Uterus (tissue), 4 donors: Measurements from ENCODE around the gene CACUL1. TPM values are rescaled to one million over a fixed set of nuclear protein-coding genes. Genes with fewer than 3 reads are reported as not detected.

Experiments used
- DNase-seq, 2 donors: peaks; one replicate each; pipeline ENCODE4 v3.0.0-alpha.2; 2019 to 2020
- H3K27ac ChIP-seq, 2 donors: fragments of 200-600 bp; sonication (generic); 1 replicate in 1 of 2; 2 replicates in 1 of 2; pipeline ENCODE4 v1.5.1; 2016 to 2018
- H3K27me3 ChIP-seq, 2 donors: fragments of 200-600 bp; sonication (generic); one replicate each; pipeline ENCODE4 v1.5.1; 2018 to 2019; ENCODE audit warnings: control low read depth in 1 of 2
- H3K36me3 ChIP-seq, 2 donors: fragments of 200-600 bp; sonication (generic); one replicate each; pipeline ENCODE4 v1.5.1; 2019; ENCODE audit warnings: control low read depth in 1 of 2
- H3K4me1 ChIP-seq, 2 donors: fragments of 200-600 bp; sonication (generic); one replicate each; pipeline ENCODE4 v1.5.1; 2018 to 2019; ENCODE audit warnings: control low read depth in 1 of 2
- H3K4me3 ChIP-seq, 2 donors: fragments of 200-600 bp; sonication (generic); 1 replicate in 1 of 2; 2 replicates in 1 of 2; pipeline ENCODE4 v1.5.1; 2018 to 2019; ENCODE audit warnings: mild to moderate bottlenecking in 1 of 2
- H3K9me3 ChIP-seq, 2 donors: fragments of 200-600 bp; sonication (generic); one replicate each; pipeline ENCODE4 v1.5.1; 2019; ENCODE audit warnings: control low read depth in 1 of 2
- POLR2A ChIP-seq, 2 donors: fragments of 450-650 bp; IDR thresholded peaks; one replicate each; pipeline ENCODE4 v1.6.1; 2016; ENCODE audit warnings: antibody characterized with exemption in 2 of 2, mild to moderate bottlenecking in 1 of 2, moderate library complexity in 1 of 2
- intact Hi-C: fragments of 100-400 bp; cut with DNase I; formaldehyde crosslinking; loops from one replicate; pipeline ENCODE4 v1.15.1; 2023; ENCODE audit warnings: low total_unique reads
- total RNA-seq, 4 donors: library from RNA; depleted of rRNA in 3 of 4; stranded (reverse); fragments of >200 nt in 3 of 4; gene quantifications; one replicate each; pipeline versions ENCODE4 v1.1.0 to v1.2.4, GENCODE V29; 2014 to 2023
- TF ChIP-seq, protein P1 (sequence below), 4 experiments: fragments of 200-600 bp in 2 of 4; fragments of 450-650 bp in 2 of 4; sonication (generic) in 2 of 4; IDR thresholded peaks; one replicate each; pipeline ENCODE4 v1.5.1; 2016 to 2019; ENCODE audit warnings: antibody characterized with exemption in 4 of 4, mild to moderate bottlenecking in 2 of 4, moderate library complexity in 1 of 4
- donor health status: DM: yes; HTN: yes; CAD: no.

Gene CACUL1
- total RNA-seq, 4 donors from 2014 or later = 24.8 to 61.0 (median 29.6) TPM

GRCh38 chr10:118704711-118705110 lies 50.1 kb downstream of the CACUL1 start:
- DNase-seq = no peak
- Histone ChIP-seq H3K9me3 (no peaks in the 10 kb centered on the region), H3K27ac (no peak overlapping the region), H3K27me3 (no peaks in the 10 kb centered on the region), H3K4me1 (no peaks in the 10 kb centered on the region), H3K36me3 (no peaks in the 10 kb centered on the region), H3K4me3 (no peak overlapping the region)
- intact Hi-C loops = no loop called here
- no peak for TF ChIP-seq POLR2A (IDR thresholded peaks at IDR 0.05)
- TF ChIP-seq, protein P1, sequence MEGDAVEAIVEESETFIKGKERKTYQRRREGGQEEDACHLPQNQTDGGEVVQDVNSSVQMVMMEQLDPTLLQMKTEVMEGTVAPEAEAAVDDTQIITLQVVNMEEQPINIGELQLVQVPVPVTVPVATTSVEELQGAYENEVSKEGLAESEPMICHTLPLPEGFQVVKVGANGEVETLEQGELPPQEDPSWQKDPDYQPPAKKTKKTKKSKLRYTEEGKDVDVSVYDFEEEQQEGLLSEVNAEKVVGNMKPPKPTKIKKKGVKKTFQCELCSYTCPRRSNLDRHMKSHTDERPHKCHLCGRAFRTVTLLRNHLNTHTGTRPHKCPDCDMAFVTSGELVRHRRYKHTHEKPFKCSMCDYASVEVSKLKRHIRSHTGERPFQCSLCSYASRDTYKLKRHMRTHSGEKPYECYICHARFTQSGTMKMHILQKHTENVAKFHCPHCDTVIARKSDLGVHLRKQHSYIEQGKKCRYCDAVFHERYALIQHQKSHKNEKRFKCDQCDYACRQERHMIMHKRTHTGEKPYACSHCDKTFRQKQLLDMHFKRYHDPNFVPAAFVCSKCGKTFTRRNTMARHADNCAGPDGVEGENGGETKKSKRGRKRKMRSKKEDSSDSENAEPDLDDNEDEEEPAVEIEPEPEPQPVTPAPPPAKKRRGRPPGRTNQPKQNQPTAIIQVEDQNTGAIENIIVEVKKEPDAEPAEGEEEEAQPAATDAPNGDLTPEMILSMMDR (IDR thresholded peaks at IDR 0.05) = no peak

DNA sequence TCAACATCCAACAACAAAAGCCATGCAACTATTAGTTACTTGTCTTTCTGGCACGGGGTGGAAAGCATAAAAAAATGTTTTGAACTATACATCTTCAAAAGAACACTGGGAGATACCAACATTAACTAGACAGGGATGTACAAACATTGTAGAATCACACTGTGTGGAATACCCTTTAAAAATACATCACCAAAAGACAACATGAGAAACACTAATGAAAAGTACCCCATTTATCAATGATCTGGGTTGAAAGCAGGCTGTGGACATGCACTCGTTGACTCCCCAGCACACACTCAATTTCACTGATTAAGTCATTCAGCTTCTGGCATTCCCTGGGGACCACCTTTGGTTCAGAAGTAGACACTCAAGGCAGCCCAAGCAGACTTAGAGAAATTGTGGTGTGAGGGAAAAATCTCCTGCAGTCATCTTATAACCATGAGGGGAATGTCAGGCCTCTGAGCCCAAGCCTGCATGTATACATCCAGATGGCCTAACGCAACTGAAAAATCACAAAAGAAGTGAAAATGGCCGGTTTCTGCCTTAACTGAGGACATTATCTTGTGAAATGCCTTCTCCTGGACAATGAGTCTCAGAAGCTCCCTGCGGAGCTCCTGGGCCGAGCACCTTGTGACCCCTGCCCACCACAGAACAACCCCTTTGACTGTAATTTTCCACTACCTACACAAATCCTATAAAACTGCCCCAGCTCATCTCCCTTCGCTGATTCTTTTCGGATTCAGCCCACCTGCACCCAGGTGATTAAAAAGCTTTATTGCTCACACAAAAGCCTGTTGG lies 53.0 kb downstream of the CACUL1 start:
- TF ChIP-seq, protein P1 (IDR thresholded peaks at IDR 0.05) = no peak
- no peak for TF ChIP-seq POLR2A (IDR thresholded peaks at IDR 0.05)
- intact Hi-C loops = no loop called here
- no peak for DNase-seq

DNA sequence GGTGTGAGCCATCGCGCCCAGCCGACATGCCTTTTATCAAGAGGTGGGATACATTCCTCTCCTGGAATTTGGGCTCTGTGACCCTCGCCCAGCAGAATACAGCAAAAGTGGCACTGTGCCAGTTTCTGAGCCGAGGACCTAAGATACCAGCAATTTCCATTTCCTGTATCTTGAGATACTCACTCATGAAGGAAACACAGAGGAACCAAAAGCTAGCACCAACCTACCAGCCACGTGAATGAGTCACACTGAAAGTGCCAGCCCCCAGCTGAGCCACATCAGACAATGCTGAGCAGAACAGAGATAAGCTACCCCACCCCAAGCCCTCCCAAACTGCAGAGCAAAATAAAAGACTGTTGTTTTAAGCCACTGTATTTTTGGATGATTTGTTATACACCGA lies 56.3 kb downstream of the CACUL1 start:
- Histone ChIP-seq H3K27ac (no peak overlapping the region), H3K9me3 (no peaks in the 10 kb centered on the region), H3K4me1 (no peaks in the 10 kb centered on the region), H3K36me3 (no peaks in the 10 kb centered on the region), H3K27me3 (no peaks in the 10 kb centered on the region), H3K4me3 (no peak overlapping the region)
- intact Hi-C loops = no loop called here
- no peak for DNase-seq
- TF ChIP-seq, protein P1 (IDR thresholded peaks at IDR 0.05) = no peak
- TF ChIP-seq POLR2A (IDR thresholded peaks at IDR 0.05) = no peak

More for the DNA sequence above, 53.0 kb downstream of the CACUL1 start:
- H3K4me1 ChIP-seq = no peaks in the 10 kb centered on the region
- H3K27me3 ChIP-seq = no peaks in the 10 kb centered on the region
- H3K9me3 ChIP-seq = no peaks in the 10 kb centered on the region
- no peaks in the 10 kb centered on the region for H3K36me3 ChIP-seq
- no peak overlapping the region for H3K27ac ChIP-seq
- no peak overlapping the region for H3K4me3 ChIP-seq

- Histone ChIP-seq H3K36me3 (no peaks in the 10 kb centered on the region), H3K4me1 (no peaks in the 10 kb centered on the region), H3K4me3 (no peak overlapping the region), H3K9me3 (no peaks in the 10 kb centered on the region), H3K27me3 (no peaks in the 10 kb centered on the region), H3K27ac (no peak overlapping the region)
- TF ChIP-seq POLR2A (IDR thresholded peaks at IDR 0.05) = no peak
- TF ChIP-seq, protein P1 (IDR thresholded peaks at IDR 0.05) = no peak
- intact Hi-C loops = no loop called here
- DNase-seq = no peak
These were observed 59.9 kb downstream of the CACUL1 start for GRCh38 chr10:118694848-118695247.

GRCh38 chr10:118692872-118693271 lies 61.9 kb downstream of the CACUL1 start:
- H3K9me3 ChIP-seq = no peaks in the 10 kb centered on the region
- H3K4me3 ChIP-seq = no peak overlapping the region
- H3K27ac ChIP-seq = peak overlapping the region; percentile 22 to 39
- TF ChIP-seq POLR2A (IDR thresholded peaks at IDR 0.05) = no peak
- TF ChIP-seq, protein P1 (IDR thresholded peaks at IDR 0.05) = no peak
- DNase-seq = no peak
- H3K4me1 ChIP-seq = no peaks in the 10 kb centered on the region
- no peaks in the 10 kb centered on the region for H3K36me3 ChIP-seq
- H3K27me3 ChIP-seq = no peaks in the 10 kb centered on the region
- intact Hi-C loops = no loop called here
